Upper lobe of right lung (tissue), 1 donor: Measurements from ENCODE around the gene PKP3. TPM values are rescaled to one million over a fixed set of nuclear protein-coding genes. Genes with fewer than 3 reads are reported as not detected.
"Not testable (repeated sequence)": the region's sequence is repeated elsewhere in the genome, so short reads cannot be mapped to it uniquely, and the experiment has no call there.

ENCODE experiments used
- ATAC-seq: fragments of 200-7000 bp; cut with Tn5 transposase; one replicate; pipeline ENCODE4 v1.9.1; 2020; ENCODE audit warnings: mild to moderate bottlenecking, moderate library complexity
- DNase-seq: peaks from one replicate; pipeline ENCODE4 v3.0.0-alpha.2; 2020
- H3K27ac ChIP-seq: fragments of 200-600 bp; one replicate; pipeline ENCODE4 v1.8.0; 2022
- H3K27me3 ChIP-seq: fragments of 200-600 bp; one replicate; pipeline ENCODE4 v1.8.0; 2022; ENCODE audit warnings: mild to moderate bottlenecking
- H3K36me3 ChIP-seq: fragments of 200-600 bp; one replicate; pipeline ENCODE4 v1.8.0; 2022
- H3K4me1 ChIP-seq: fragments of 200-600 bp; one replicate; pipeline ENCODE4 v1.8.0; 2022
- H3K4me3 ChIP-seq: fragments of 200-600 bp; one replicate; pipeline ENCODE4 v1.8.0; 2022; ENCODE audit warnings: mild to moderate bottlenecking
- H3K9me3 ChIP-seq: fragments of 200-600 bp; one replicate; pipeline ENCODE4 v1.8.0; 2022
- intact Hi-C: fragments of 100-400 bp; cut with DNase I; formaldehyde crosslinking; loops from one replicate; pipeline ENCODE4 v1.11.0; 2022
- total RNA-seq: library from RNA; stranded (reverse); fragmentation: NEBNext Ultra II Directional; extraction: Animal tissue kit (Norgen Biotek cat#: 25700); gene quantifications from one replicate; pipeline ENCODE4 v1.2.1, GENCODE V29; 2021
- TF ChIP-seq, protein P1 (sequence below): fragments of 200-600 bp; IDR thresholded peaks from one replicate; pipeline ENCODE4 v1.8.0; 2022; ENCODE audit warnings: antibody characterized with exemption
- donor health status: DM: no; HTN: yes; CAD: no; lungs with severe emphysema.

Gene PKP3
- total RNA-seq, 1 donor from 2014 or later: 40.4 TPM

DNA sequence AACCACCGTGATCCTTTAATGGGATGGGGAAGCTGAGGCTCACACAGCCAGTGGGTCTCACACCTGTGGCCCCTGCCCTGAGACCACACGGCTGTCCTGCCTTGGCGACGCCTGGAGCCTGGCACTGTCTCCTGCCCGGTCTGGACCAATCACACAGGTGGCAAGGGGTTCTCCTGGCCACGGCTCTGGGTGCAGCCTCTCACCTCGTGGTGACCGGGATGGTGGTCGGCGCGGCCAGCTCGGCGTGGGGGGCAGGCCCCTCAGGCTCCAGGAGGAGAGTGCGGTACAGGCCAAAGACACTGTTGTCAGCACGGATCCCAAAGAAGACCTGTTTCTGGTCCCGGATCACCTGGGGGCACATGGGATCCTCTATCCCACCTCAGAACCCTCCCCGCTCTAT, 39.1 kb downstream of the PKP3 start:
- DNase-seq: no peak
- no peaks in the 10 kb centered on the region for H3K4me1 ChIP-seq
- intact Hi-C loops: no loop called here
- H3K9me3 ChIP-seq: no peaks in the 10 kb centered on the region
- TF ChIP-seq, protein P1, sequence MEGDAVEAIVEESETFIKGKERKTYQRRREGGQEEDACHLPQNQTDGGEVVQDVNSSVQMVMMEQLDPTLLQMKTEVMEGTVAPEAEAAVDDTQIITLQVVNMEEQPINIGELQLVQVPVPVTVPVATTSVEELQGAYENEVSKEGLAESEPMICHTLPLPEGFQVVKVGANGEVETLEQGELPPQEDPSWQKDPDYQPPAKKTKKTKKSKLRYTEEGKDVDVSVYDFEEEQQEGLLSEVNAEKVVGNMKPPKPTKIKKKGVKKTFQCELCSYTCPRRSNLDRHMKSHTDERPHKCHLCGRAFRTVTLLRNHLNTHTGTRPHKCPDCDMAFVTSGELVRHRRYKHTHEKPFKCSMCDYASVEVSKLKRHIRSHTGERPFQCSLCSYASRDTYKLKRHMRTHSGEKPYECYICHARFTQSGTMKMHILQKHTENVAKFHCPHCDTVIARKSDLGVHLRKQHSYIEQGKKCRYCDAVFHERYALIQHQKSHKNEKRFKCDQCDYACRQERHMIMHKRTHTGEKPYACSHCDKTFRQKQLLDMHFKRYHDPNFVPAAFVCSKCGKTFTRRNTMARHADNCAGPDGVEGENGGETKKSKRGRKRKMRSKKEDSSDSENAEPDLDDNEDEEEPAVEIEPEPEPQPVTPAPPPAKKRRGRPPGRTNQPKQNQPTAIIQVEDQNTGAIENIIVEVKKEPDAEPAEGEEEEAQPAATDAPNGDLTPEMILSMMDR: no peak
- H3K27me3 ChIP-seq: no peaks in the 10 kb centered on the region
- no peak for ATAC-seq
- H3K36me3 ChIP-seq: no peaks in the 10 kb centered on the region
- no peak overlapping the region for H3K4me3 ChIP-seq
- no peak overlapping the region for H3K27ac ChIP-seq

DNA sequence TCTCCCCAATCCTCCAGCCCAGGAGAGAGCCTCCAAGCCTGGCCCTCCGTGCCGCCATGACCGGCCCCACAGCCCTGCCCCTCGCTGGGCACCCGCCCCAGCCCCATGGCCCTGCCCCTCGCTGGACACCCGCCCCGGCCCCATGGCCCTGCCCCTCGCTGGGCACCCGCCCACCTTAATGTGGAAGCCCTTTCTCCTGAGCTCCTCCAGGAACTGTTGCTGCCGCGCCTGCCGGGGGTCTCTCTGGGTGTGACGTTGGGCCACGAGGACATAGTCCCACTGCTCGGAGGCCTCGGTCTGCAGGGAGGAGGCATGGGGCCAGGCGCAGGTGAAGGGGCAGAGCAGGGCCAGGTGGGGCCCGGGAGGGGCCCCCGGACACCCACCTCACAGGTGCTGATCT, 39.6 kb downstream of the PKP3 start:
- no peak for DNase-seq
- ATAC-seq: peak; percentile 9
- H3K4me1 ChIP-seq: no peaks in the 10 kb centered on the region
- H3K27ac ChIP-seq: no peak overlapping the region
- no peaks in the 10 kb centered on the region for H3K9me3 ChIP-seq
- no peaks in the 10 kb centered on the region for H3K36me3 ChIP-seq
- H3K27me3 ChIP-seq: no peaks in the 10 kb centered on the region
- H3K4me3 ChIP-seq: no peak overlapping the region
- TF ChIP-seq, protein P1: no peak
- intact Hi-C loops: no loop called here

DNA sequence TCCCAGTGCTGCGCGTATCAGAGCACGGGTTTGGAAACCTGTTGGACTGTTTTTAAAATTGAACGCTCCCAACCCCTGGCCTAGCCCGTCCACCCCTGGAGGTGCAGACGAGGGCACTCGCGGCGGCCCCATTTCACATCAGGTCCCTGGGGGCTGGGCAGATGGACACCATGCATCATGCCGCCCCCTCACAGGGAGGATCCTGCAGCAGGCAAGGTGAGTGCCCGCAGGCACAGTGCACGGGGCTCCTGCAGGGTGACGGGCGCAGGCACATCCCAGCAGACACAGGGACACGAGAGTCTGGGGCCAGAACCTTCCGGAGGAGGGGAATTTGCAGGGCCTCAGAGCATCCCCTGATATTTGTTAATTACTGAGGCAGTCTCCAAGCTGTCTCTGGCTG, 40.5 kb downstream of the PKP3 start:
- Histone ChIP-seq H3K36me3 (no peaks in the 10 kb centered on the region), H3K27me3 (no peaks in the 10 kb centered on the region), H3K27ac (no peak overlapping the region), H3K4me3 (no peak overlapping the region), H3K4me1 (no peaks in the 10 kb centered on the region), H3K9me3 (no peaks in the 10 kb centered on the region)
- DNase-seq (no peak), ATAC-seq (no peak)
- intact Hi-C loops: no loop called here
- TF ChIP-seq, protein P1: no peak

DNA sequence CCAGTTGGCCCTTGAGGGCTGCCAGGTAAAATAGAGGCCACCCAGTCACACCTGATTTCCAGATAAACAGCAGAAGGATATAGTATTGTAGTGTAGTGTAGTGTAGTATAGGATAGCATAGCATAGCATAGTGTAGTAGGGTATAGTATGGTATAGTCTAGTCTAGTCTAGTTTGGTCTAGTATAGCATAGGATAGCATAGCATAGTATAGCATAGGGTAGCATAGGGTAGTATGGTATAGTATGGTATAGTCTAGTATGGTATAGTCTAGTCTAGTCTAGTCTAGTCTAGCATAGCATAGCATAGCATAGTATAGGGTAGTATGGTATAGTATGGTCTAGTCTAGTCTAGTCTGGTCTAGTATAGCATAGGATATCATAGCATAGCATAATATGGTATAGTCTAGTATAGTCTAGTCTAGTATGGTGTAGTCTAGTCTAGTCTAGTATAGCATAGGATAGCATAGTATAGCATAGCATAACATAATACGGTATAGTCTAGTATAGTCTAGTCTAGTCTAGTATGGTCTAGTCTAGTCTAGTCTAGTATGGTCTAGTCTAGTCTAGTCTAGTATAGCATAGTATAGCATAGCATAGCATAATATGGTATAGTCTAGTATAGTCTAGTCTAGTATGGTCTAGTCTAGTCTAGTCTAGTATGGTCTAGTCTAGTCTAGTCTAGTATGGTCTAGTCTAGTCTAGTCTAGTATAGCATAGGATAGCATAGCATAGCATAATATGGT, 41.2 kb downstream of the PKP3 start:
- H3K27me3 ChIP-seq, H3K4me1 ChIP-seq, H3K4me3 ChIP-seq, DNase-seq, H3K36me3 ChIP-seq, H3K27ac ChIP-seq, H3K9me3 ChIP-seq, ATAC-seq, intact Hi-C loops: not testable (repeated sequence)

DNA sequence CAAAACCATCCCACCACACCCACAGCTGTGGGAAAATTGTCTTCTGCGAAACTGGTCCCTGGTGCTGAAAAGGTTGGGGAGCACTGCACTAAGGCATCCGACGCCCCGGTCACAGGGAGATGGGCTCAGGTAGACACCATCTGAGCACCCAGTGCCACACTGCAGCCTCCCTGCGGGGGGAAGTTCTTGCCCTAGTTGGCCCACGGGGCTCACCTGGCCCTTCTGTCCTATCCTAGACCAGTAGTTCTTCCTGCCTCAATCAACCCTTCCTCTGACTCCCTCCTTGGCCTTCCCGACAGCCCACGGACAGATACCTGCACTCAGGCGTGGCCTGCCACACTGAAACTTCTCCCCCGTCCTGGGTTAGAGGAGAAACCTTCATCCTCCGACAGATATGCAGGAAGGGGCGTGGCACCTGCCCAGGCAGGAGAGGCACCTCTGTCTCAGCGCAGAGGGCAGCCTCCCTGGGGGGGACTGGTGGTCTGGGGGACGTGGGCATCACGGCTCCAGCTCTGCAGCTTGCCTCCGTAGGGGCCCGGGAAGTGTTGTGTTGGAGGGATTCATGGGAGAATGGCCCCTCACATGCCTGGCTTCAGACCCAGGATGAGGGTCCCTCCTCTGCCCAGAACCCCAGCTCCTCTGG, 43.3 kb downstream of the PKP3 start:
- DNase-seq (no peak), ATAC-seq (no peak)
- Histone ChIP-seq H3K4me1 (no peaks in the 10 kb centered on the region), H3K4me3 (no peak overlapping the region), H3K36me3 (no peaks in the 10 kb centered on the region), H3K27ac (no peak overlapping the region), H3K27me3 (peaks cover 9% of the 10 kb centered on the region), H3K9me3 (no peaks in the 10 kb centered on the region)
- TF ChIP-seq, protein P1: no peak
- intact Hi-C loops: no loop called here

DNA sequence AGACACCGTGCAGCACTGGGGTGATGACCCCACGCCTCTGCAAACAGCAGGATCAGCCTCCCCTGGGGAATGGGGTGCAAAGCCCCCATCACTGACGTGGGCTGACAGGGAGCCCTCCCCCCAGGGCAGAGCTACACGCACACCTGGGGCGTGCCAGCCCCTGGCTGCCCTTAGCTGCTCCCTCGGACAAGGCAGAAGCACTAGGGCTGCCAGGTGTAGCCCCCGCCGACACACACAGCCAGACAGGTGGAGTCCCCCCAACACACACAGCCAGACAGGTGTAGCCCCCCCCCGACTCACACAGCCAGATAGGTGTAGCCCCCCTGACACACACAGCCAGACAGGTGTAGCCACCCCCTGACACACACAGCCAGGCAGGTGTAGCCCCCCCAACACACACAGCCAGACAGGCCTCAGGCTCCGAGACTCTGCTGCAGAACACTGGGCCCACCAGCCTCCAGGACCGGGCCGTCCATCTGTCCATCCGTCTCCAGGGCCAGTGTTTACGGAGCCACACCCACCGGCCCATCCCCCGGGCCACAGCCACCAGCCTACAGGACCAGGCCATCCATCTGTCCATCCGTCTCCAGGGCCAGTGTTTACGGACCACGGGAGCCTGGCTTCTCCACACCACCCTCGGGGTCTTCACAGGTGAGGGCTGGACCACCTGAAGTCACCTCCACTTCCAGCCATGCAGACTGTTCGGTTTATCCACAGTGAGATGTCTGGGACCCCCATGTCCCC, 44.3 kb downstream of the PKP3 start:
- no peak for ATAC-seq
- TF ChIP-seq, protein P1: no peak
- Histone ChIP-seq H3K4me3 (no peak overlapping the region), H3K4me1 (no peaks in the 10 kb centered on the region), H3K27me3 (peaks cover 9% of the 10 kb centered on the region), H3K36me3 (no peaks in the 10 kb centered on the region), H3K9me3 (no peaks in the 10 kb centered on the region), H3K27ac (no peak overlapping the region)
- no peak for DNase-seq
- intact Hi-C loops: no loop called here
